GM21529 (cell line): ENCODE measurements around the gene PROM2.

ENCODE experiments used
- ATAC-seq: cut with Tn5 transposase; IDR thresholded peaks from one replicate; pipeline ENCODE4 v1.9.1; 2021; ENCODE audit not compliant: unreplicated experiment

Gene PROM2

GRCh38 chr2:95284886-95285541, 10.8 kb downstream of the PROM2 start:
- no peak for ATAC-seq

GRCh38 chr2:95285542-95285932, 11.3 kb downstream of the PROM2 start:
- no peak for ATAC-seq

- ATAC-seq = no peak
Observed at GRCh38 chr2:95287336-95287735, 13.1 kb downstream of the PROM2 start.

GRCh38 chr2:95287806-95288205, 13.6 kb downstream of the PROM2 start:
- ATAC-seq = no peak

GRCh38 chr2:95289253-95289652, 15.0 kb downstream of the PROM2 start:
- ATAC-seq = no peak

- ATAC-seq = no peak
Observed at GRCh38 chr2:95291222-95291621, 17.0 kb downstream of the PROM2 start.

GRCh38 chr2:95292623-95293260, 18.5 kb downstream of the PROM2 start:
- no peak for ATAC-seq

- ATAC-seq = no peak
Observed at GRCh38 chr2:95294579-95295250, 20.5 kb downstream of the PROM2 start.

GRCh38 chr2:95295376-95295775, 21.1 kb downstream of the PROM2 start:
- ATAC-seq = no peak

GRCh38 chr2:95296011-95296410, 21.8 kb downstream of the PROM2 start:
- no peak for ATAC-seq

- ATAC-seq = no peak
Observed at GRCh38 chr2:95296880-95297487, 22.7 kb downstream of the PROM2 start, which contains the start of gene KCNIP3. Gene KCNIP3, plus strand, starts transcription at chr2:95297347. Its CDS starts 92 bp downstream, at chr2:95297439.

- ATAC-seq = no peak
Observed at GRCh38 chr2:95297639-95298395, 23.6 kb downstream of the PROM2 start.

- ATAC-seq = no peak
Observed at GRCh38 chr2:95298486-95299111, 24.4 kb downstream of the PROM2 start.

GRCh38 chr2:95299961-95300360, 25.7 kb downstream of the PROM2 start:
- no peak for ATAC-seq

GRCh38 chr2:95300450-95300849, 26.2 kb downstream of the PROM2 start:
- ATAC-seq = no peak

- no peak for ATAC-seq
Observed at GRCh38 chr2:95301186-95301585, 26.9 kb downstream of the PROM2 start.

- ATAC-seq = no peak
Observed at GRCh38 chr2:95301876-95302641, 27.8 kb downstream of the PROM2 start.

GRCh38 chr2:95303191-95303919, 29.1 kb downstream of the PROM2 start:
- ATAC-seq = no peak

- no peak for ATAC-seq
Observed at GRCh38 chr2:95305380-95306061, 31.3 kb downstream of the PROM2 start.
